ENCODE measurements around the gene SGCA. TPM values are rescaled to one million over a fixed set of nuclear protein-coding genes. Genes with fewer than 3 reads are reported as not detected.

The SGCA gene
- total and polyA plus RNA-seq, 2 experiments from 2014 or later, result 0.19 TPM; not detected in 1

- Histone ChIP-seq H2AFZ (no peak overlapping the region), H3K27ac (ENCODE audit: low read depth) (no peak overlapping the region), H3K9me2 (ENCODE audit: insufficient read depth) (no peaks in the 10 kb centered on the region), H3K4me1 (ENCODE audit: insufficient read depth) (no peaks in the 10 kb centered on the region), H3K4me2 (no peak overlapping the region), H3F3A (replicated peaks; ENCODE audit: low read depth) (no peaks in the 10 kb centered on the region), H3K36me3 (ENCODE audit: insufficient read depth) (no peaks in the 10 kb centered on the region), H3K27me3 (ENCODE audit: insufficient read depth) (no peaks in the 10 kb centered on the region), H4K20me1 (replicated peaks; ENCODE audit: insufficient read depth) (no peaks in the 10 kb centered on the region), H3K79me2 (replicated peaks; ENCODE audit: insufficient read depth) (no peaks in the 10 kb centered on the region), H3K4me3 (no peak overlapping the region)
- TF ChIP-seq ZNF462 (CRISPR knock-in tag; IDR thresholded peaks at IDR 0.05), result no peak
- no peak for TF ChIP-seq CTCF (conservative IDR thresholded peaks at IDR 0.05; ENCODE audit: low read depth in 2 of 2)
- TF ChIP-seq ZNF114 (CRISPR knock-in tag; IDR thresholded peaks at IDR 0.05), result no peak
- no peak for TF ChIP-seq STAT1 (IDR thresholded peaks at IDR 0.05; ENCODE audit: unreplicated experiment)
- TF ChIP-seq, protein P1, sequence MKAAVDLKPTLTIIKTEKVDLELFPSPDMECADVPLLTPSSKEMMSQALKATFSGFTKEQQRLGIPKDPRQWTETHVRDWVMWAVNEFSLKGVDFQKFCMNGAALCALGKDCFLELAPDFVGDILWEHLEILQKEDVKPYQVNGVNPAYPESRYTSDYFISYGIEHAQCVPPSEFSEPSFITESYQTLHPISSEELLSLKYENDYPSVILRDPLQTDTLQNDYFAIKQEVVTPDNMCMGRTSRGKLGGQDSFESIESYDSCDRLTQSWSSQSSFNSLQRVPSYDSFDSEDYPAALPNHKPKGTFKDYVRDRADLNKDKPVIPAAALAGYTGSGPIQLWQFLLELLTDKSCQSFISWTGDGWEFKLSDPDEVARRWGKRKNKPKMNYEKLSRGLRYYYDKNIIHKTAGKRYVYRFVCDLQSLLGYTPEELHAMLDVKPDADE (IDR thresholded peaks at IDR 0.05), result no peak
- TF ChIP-seq CREB1 (CRISPR knock-in tag; IDR thresholded peaks at IDR 0.05; ENCODE audit: low read depth), result no peak
- TF ChIP-seq ZNF331 (CRISPR knock-in tag; IDR thresholded peaks at IDR 0.05; ENCODE audit: low read depth), result no peak
- TF ChIP-seq, protein P2, sequence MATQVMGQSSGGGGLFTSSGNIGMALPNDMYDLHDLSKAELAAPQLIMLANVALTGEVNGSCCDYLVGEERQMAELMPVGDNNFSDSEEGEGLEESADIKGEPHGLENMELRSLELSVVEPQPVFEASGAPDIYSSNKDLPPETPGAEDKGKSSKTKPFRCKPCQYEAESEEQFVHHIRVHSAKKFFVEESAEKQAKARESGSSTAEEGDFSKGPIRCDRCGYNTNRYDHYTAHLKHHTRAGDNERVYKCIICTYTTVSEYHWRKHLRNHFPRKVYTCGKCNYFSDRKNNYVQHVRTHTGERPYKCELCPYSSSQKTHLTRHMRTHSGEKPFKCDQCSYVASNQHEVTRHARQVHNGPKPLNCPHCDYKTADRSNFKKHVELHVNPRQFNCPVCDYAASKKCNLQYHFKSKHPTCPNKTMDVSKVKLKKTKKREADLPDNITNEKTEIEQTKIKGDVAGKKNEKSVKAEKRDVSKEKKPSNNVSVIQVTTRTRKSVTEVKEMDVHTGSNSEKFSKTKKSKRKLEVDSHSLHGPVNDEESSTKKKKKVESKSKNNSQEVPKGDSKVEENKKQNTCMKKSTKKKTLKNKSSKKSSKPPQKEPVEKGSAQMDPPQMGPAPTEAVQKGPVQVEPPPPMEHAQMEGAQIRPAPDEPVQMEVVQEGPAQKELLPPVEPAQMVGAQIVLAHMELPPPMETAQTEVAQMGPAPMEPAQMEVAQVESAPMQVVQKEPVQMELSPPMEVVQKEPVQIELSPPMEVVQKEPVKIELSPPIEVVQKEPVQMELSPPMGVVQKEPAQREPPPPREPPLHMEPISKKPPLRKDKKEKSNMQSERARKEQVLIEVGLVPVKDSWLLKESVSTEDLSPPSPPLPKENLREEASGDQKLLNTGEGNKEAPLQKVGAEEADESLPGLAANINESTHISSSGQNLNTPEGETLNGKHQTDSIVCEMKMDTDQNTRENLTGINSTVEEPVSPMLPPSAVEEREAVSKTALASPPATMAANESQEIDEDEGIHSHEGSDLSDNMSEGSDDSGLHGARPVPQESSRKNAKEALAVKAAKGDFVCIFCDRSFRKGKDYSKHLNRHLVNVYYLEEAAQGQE (IDR thresholded peaks at IDR 0.05; ENCODE audit: unreplicated experiment), result no peak
- no peak for TF ChIP-seq JUNB (IDR thresholded peaks at IDR 0.05; ENCODE audit: unreplicated experiment)
- no peak for TF ChIP-seq EZH2phosphoT487 (IDR thresholded peaks at IDR 0.05; ENCODE audit: unreplicated experiment)
- TF ChIP-seq POLR2AphosphoS5 (IDR thresholded peaks at IDR 0.05; ENCODE audit: low read depth), result no peak
- no peak for TF ChIP-seq EZH2 (IDR thresholded peaks at IDR 0.05; ENCODE audit: low read depth, unreplicated experiment)
- no peak for TF ChIP-seq NANOG (IDR thresholded peaks at IDR 0.05; ENCODE audit: borderline replicate concordance)
- H3K36me3 Mint-ChIP-seq (ENCODE audit: low read depth), result peaks cover 24% of the 10 kb centered on the region
- no peak for ATAC-seq
- H3K4me3 Mint-ChIP-seq, result no peak overlapping the region
- no peaks in the 10 kb centered on the region for H3K9me3 Mint-ChIP-seq
- no peak for DNase-seq (ENCODE audit: low spot score)
- H3K27ac Mint-ChIP-seq, result no peak overlapping the region
- H3K4me1 Mint-ChIP-seq, result 0 out of 3 replicates have a peak, but pooled peaks cover 2% of the 10 kb centered on the region
- H3K27me3 Mint-ChIP-seq (ENCODE audit: insufficient read depth, low read depth, poor library complexity), result peaks cover 8% of the 10 kb centered on the region
Observed at GRCh38 chr17:50190293-50190602, 24.4 kb downstream of the SGCA start.

Data from GM23338 (cell line).